Adipose tissue (tissue), 3 donors: ENCODE results near the gene ERCC6. TPM values are rescaled to one million over a fixed set of nuclear protein-coding genes. Genes with fewer than 3 reads are reported as not detected.

Experiments
- H3K27ac ChIP-seq: one replicate; pipeline ENCODE4 v1.5.1; 2013; ENCODE audit warnings: low read depth, low read length
- WGBS, 3 donors: extraction: QIAGEN DNeasy Blood & Tissue Kit; methylation state at CpG; one replicate each; pipeline ENCODE4 v1.1.7; 2013; 5-methylcytosine and 5-hydroxymethylcytosine counted together
- polyA plus RNA-seq, 3 donors: library from polyadenylated mRNA; stranded (reverse); fragments of 200-250 nt; gene quantifications; one replicate each; pipeline ENCODE4 v1.2.3, GENCODE V29; 2013
- donor health status: healthy with polysubstance abuse.
- donor health status: Bipolar disorder and iron deficiency.
- donor health status: healthy.

The ERCC6 gene
- polyA plus RNA-seq, 3 donors = 3.0 to 7.4 (median 3.3) TPM

DNA sequence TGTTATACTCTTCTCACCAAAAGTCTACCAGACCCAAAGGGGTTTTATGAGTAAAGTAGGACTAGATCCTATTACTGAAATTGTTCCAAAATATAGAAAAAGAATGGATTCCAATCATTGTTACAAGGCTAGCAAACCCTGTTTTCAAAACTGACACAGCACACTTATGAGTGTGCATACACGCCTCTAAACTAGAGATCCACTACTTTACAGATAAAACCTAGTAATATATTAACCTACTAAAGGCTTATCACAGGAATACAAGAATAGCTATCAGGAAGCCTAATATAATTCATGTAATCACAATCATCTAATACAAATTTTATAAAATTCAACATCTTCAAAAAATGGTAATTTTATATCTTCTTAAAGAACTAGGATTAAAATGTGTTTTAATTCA lies 52.2 kb downstream of the ERCC6 start:
- no peak overlapping the region for H3K27ac ChIP-seq
- 39 to 96% (median 91%) methylated on average over 1 of the region's 1 CpG for WGBS, 3 donors

- H3K27ac ChIP-seq = no peak overlapping the region
- 85 to 100% (median 85%) methylated on average over 1 of the region's 1 CpG for WGBS, 3 donors
Measured at GRCh38 chr10:49486009-49486408, 52.9 kb downstream of the ERCC6 start.

- 89 to 97% (median 93%) methylated on average over 6 of the region's 6 CpGs for WGBS, 3 donors
- no peak overlapping the region for H3K27ac ChIP-seq
Measured at GRCh38 chr10:49484486-49485235, 54.3 kb downstream of the ERCC6 start.

DNA sequence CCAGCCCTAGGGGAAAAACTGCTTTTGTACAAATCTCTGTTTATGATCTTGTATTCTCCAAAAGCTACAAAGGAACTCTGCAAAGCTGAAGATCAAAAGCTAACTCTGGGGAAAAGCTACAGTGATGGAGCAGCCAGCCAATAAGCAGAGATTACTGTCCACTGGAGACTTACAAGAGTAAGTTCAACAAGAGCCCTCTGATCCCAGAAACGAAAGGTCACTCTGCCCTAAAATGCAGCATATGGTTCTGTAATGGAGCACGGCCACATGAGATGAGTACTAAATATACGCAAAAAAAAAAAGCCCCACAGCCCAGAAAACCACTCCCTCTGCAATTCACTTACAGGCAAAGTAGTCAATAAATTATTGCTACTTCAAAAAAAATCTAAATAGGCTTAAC lies 60.1 kb downstream of the ERCC6 start:
- H3K27ac ChIP-seq = no peak overlapping the region
- WGBS, 3 donors = 84 to 88% (median 86%) methylated on average over 3 of the region's 3 CpGs

GRCh38 chr10:49474901-49475300 lies 64.0 kb downstream of the ERCC6 start:
- 70 to 90% (median 70%) methylated on average over 3 of the region's 3 CpGs for WGBS, 3 donors

DNA sequence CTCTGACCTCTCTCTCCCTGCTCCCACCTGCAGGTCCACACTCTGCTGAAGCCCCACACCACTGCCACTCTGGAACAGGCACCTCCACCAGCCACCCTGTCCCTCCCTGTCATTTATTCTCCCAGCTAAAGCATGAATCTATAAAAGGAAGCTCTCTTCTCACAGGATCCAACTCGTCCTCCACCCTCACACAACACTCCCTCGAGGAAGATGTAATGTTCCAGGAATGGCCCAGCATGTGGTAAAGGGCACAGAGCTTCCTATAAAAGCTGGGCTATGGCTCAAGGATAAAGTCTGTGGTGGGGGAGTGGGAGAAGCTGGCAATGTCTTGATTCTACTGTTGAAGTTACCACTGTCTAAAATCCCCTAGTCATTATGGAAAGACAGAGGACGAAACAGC lies 67.4 kb downstream of the ERCC6 start:
- WGBS, 3 donors = 81 to 89% (median 82%) methylated on average over 3 of the region's 3 CpGs
- no peak overlapping the region for H3K27ac ChIP-seq

More at GRCh38 chr10:49474901-49475300, 64.0 kb downstream of the ERCC6 start:
- no peak overlapping the region for H3K27ac ChIP-seq

- H3K27ac ChIP-seq = no peak overlapping the region
Measured at GRCh38 chr10:49465736-49466135, 73.2 kb downstream of the ERCC6 start.

Other genes starting within 250 kb of the ERCC6 start
- under 1 TPM; under 0.01 to 0.05 (median 0.01) TPM for gene C10orf71, start 240.0 kb downstream of the ERCC6 start, polyA plus RNA-seq
- gene DRGX, start 143.0 kb downstream of the ERCC6 start, polyA plus RNA-seq = not detected
- under 1 TPM in 1 of 3 donors, not detected in 2; 0.02 TPM for gene SLC18A3, start 71.2 kb upstream of the ERCC6 start, polyA plus RNA-seq
- gene CHAT, start 74.9 kb upstream of the ERCC6 start, polyA plus RNA-seq = not detected
- gene C10orf53, start 140.5 kb upstream of the ERCC6 start, polyA plus RNA-seq = not detected
- 1 to 10 TPM in 1 of 3 donors, under 1 TPM in 2; 0.11 to 2.8 (median 0.16) TPM for gene OGDHL, start 223.2 kb upstream of the ERCC6 start, polyA plus RNA-seq